Muscle layer of colon (tissue), 2 donors: Measurements from ENCODE around the gene GADD45B.
A peak's percentile ranks its signal among the peaks of the same experiment; 100 is the strongest.

ENCODE experiments used
- H3K27ac ChIP-seq: one replicate; pipeline ENCODE4 v1.7.0; 2013; ENCODE audit warnings: low read depth, mild to moderate bottlenecking, low read length, moderate library complexity
- H3K27me3 ChIP-seq, 2 donors: one replicate each; pipeline ENCODE4 v1.7.0; 2013; ENCODE audit warnings: low read length in 2 of 2, mild to moderate bottlenecking in 2 of 2; ENCODE audit not compliant: insufficient read depth in 2 of 2, control insufficient read depth in 1 of 2
- H3K36me3 ChIP-seq: one replicate; pipeline ENCODE4 v1.7.0; 2013; ENCODE audit warnings: mild to moderate bottlenecking, low read length; ENCODE audit not compliant: insufficient read depth
- H3K4me1 ChIP-seq: one replicate; pipeline ENCODE4 v1.7.0; 2013; ENCODE audit warnings: mild to moderate bottlenecking, low read length; ENCODE audit not compliant: insufficient read depth
- H3K4me3 ChIP-seq, 2 donors: one replicate each; pipeline ENCODE4 v1.7.0; 2013; ENCODE audit warnings: low read length in 2 of 2, low read depth in 1 of 2, mild to moderate bottlenecking in 1 of 2, moderate library complexity in 1 of 2
- H3K9ac ChIP-seq: one replicate; pipeline ENCODE4 v1.7.0; 2013; ENCODE audit warnings: low read length
- H3K9me3 ChIP-seq: one replicate; pipeline ENCODE4 v1.7.0; 2013; ENCODE audit warnings: mild to moderate bottlenecking, low read length
- donor health status: abdominal sarcoma.
- donor health status: Adenocarcinoma of cecum.

Gene GADD45B

GRCh38 chr19:2475702-2476450, at the start of gene GADD45B:
Gene GADD45B (plus strand): TSS chr19:2476127. CDS start chr19:2476359, 232 bp downstream.
- Histone ChIP-seq H3K27me3 (no peaks in the 10 kb centered on the region), H3K4me3 (peak within 1 kb of the TSS; percentile 99), H3K27ac (peak within 1 kb of the TSS; percentile 99), H3K9me3 (no peaks in the 10 kb centered on the region), H3K9ac (peak within 1 kb of the TSS; percentile 87), H3K4me1 (peaks cover 16% of the 10 kb centered on the region), H3K36me3 (no peaks in the 10 kb centered on the region)

DNA sequence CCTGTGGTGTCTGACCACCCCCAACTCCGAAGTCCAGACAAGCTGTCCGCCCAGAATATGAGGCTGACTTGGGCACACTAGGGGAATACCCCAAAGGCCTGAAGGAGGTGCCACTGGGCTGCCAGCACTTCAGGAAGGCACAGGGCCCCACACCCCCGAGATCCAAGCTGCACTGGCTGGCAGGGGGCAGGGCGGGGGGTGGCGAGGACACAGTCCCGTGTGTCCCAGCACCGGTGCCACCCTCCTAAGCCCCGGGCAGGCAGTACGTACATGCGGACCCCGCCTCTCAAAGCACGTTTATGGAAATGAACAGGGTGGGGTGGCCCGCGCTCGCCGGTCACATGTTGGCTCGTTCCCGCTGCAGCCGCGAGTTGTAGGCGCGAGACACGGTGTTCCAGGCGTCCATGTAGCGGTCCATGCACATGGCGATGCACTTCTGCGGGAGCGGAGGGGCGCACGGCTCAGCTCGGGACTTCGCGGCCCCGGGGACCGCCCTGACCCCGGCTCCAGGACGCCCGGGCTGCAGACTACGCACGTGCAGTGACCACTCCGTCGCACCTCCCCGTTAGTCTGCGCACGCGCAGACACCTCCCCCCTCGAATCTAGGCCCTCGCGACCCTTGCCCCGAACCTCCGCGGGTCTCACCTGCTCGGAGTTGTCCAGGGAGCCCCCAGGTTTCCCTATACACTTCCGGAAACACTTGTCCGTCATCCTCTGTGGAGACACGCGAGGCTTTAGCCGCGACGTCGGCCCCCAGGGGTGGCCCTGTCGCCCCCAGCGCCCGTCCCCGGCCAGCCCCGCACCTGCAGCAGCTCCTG, 49.1 kb upstream of the GADD45B start:
- Histone ChIP-seq H3K4me1 (peaks cover 29% of the 10 kb centered on the region), H3K9ac (no peak overlapping the region), H3K27me3 (no peaks in the 10 kb centered on the region), H3K27ac (peak overlapping the region; percentile 91), H3K9me3 (no peaks in the 10 kb centered on the region), H3K4me3 (peak overlapping the region; percentile 78 to 88), H3K36me3 (peaks cover 8% of the 10 kb centered on the region)

- H3K4me3 ChIP-seq, result peak within 1 kb of the TSS; percentile 78 to 88
- peak within 1 kb of the TSS; percentile 7 for H3K9ac ChIP-seq
- no peaks in the 10 kb centered on the region for H3K27me3 ChIP-seq
- H3K27ac ChIP-seq, result peak within 1 kb of the TSS; percentile 91
- H3K9me3 ChIP-seq, result no peaks in the 10 kb centered on the region
- H3K4me1 ChIP-seq, result peaks cover 29% of the 10 kb centered on the region
- peaks cover 8% of the 10 kb centered on the region for H3K36me3 ChIP-seq
These were observed 48.3 kb upstream of the GADD45B start, which contains the start of gene TIMM13 for GRCh38 chr19:2427429-2428320. Gene TIMM13 (minus strand): TSS chr19:2427586. CDS start chr19:2427533, 53 bp downstream.

GRCh38 chr19:2428321-2428690, 47.6 kb upstream of the GADD45B start:
- H3K4me1 ChIP-seq, result peaks cover 29% of the 10 kb centered on the region
- no peaks in the 10 kb centered on the region for H3K27me3 ChIP-seq
- peak overlapping the region; percentile 7 to 88 for H3K4me3 ChIP-seq
- peaks cover 8% of the 10 kb centered on the region for H3K36me3 ChIP-seq
- H3K9me3 ChIP-seq, result no peaks in the 10 kb centered on the region
- peak overlapping the region; percentile 7 for H3K9ac ChIP-seq
- peak overlapping the region; percentile 91 for H3K27ac ChIP-seq

DNA sequence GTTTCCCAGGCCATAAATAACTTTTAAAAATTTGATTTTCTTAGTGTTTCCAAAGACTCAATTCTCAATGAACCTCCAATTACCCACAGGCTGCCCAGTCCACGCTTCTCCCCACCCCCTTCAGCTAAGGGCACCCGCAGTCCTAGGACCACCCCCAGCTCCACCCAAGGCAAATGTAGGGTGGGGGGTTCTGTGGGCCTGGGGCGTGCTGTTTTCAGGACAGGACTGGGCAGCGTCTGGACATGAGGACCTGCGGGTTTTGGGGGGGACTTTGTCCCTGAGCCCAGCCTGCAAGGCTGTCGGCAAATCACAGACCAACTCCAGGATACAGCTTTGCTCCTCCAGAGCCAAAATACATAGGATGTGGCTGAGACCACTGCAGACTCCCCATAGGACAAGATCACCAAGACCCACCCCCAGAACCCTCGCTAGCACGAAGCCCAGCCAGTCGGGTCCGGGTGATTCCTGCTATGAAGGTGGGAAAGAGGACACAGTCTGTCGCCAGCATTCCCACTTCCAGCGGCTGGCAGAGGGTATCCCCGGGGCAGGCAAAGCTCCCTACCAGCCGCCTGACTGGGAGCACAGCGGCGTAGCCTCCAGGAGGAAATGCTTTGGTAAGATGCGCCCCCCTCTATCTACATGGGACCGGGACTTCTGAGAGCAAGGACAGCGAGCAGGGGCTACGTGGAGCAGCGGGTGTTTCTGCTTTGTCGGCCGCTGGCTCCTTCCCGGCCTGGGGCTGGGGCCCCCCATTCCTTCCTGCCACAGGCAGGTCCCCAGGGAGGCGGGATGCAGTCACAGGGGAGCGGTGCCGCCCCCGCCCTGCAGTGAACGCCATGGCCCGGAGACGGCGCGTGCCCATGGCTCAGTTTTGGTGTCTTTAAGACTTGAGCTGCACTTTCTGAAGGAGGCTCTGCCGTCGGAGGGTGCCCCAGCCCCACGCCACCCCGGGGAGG, 46.9 kb upstream of the GADD45B start:
- no peak overlapping the region for H3K9ac ChIP-seq
- H3K9me3 ChIP-seq, result no peaks in the 10 kb centered on the region
- H3K27me3 ChIP-seq, result no peaks in the 10 kb centered on the region
- peak overlapping the region in 1 of 2 donors; percentile 88 for H3K4me3 ChIP-seq
- H3K4me1 ChIP-seq, result peaks cover 29% of the 10 kb centered on the region
- peak overlapping the region; percentile 91 for H3K27ac ChIP-seq
- peaks cover 8% of the 10 kb centered on the region for H3K36me3 ChIP-seq

DNA sequence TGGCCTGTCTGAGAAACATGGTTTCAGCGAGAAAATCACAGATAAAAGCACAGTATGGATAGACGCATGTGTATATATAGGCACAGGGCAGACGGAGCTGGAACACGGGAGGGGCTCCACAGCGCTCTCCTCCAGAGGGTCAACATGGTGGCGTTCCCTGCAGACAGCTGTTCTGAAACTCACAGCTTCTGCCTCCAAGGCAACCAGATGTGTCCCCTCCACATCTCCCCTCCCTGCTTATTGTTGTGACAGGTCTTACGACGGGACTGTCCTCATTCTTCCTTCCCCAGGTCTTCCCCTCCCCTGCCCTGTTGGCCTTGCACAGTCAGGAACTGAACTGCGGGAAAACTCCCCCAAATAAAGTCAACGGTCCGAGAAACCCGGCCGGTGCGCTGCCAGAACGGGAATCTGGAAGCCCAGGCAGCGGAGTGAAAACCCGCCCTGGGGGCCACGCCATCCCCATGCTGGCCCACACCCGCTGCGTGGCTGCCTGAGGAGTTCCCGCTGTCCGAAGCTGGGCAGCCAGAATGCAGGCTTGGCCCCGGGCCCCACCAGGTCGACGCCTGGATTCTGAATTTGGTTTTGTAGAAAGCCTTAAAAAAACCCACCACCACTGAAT, 45.9 kb upstream of the GADD45B start:
- no peak overlapping the region for H3K4me3 ChIP-seq
- H3K27me3 ChIP-seq, result no peaks in the 10 kb centered on the region
- peaks cover 29% of the 10 kb centered on the region for H3K4me1 ChIP-seq
- peaks cover 8% of the 10 kb centered on the region for H3K36me3 ChIP-seq
- H3K9ac ChIP-seq, result no peak overlapping the region
- H3K9me3 ChIP-seq, result no peaks in the 10 kb centered on the region
- no peak overlapping the region for H3K27ac ChIP-seq

DNA sequence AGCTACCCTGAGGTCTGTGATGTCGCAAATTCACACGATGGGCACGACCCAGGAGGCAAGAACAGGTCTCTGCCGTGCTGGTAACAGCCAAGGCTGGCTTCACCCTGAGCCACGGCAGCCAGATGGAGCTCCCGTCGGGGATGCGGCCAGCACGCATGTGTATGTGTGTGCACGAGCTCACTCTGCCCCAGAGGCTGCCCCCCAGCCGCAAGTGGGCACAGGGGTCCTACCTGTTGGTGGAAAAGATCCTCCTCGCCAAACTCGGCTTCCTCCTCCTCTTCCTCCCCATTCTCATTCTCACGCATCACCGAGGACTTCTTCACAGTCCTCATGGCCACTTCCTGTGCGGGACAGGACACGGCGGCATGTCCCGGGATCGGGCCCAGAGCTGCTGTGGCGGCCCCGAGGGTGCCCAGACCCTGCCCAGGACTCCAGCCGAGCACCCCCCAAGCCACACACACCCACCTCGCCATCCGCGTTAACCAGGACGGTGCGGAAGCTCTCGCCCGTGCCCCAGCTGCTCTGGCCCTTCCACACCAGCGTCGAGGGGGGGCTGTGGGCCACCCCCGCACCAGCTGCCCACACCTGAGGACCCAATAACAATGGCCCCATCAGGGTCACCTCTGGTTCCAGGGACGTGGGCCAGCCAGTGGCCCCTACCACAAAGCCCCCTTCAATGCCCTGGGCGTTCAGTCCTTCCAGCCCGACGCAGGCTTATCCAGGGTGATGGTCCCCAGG, 44.4 kb upstream of the GADD45B start:
- Histone ChIP-seq H3K27ac (no peak overlapping the region), H3K27me3 (no peaks in the 10 kb centered on the region), H3K9ac (no peak overlapping the region), H3K4me1 (peaks cover 19% of the 10 kb centered on the region), H3K4me3 (no peak overlapping the region), H3K36me3 (peaks cover 8% of the 10 kb centered on the region), H3K9me3 (no peaks in the 10 kb centered on the region)

DNA sequence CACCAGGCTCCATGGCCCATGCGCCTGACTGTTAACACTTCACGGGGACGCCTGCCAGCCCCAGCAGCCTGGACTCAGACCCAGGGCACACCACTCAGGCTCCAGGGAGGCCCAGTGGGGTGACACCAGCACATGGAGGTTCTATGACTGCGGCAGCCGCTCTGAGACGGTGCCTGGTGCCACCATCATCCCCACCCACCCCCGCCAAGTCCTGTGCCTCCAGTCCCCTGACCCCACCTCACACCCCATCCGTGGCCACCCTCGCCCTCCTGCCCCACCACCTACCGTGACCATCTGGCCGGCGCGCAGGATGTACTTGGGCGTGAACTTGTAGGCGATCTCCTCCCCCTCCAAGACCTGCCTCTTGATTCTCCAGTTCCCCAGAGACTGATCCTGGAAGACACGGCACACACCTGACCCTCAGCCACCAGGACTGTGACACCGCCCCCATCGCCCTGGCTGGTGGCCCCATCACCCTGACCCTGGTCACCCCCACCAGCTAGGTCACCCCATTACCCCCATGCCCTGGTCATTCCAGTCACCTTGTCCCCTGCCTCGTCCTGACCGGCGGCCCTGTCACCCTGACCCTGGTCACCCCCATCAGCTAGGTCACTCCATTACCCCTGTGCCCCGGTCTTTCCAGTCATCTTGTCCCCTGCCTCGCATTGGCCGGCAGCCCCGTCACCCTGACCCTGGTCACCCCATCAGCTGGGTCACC, 43.6 kb upstream of the GADD45B start:
- H3K9me3 ChIP-seq, result no peaks in the 10 kb centered on the region
- no peaks in the 10 kb centered on the region for H3K27me3 ChIP-seq
- no peak overlapping the region for H3K27ac ChIP-seq
- H3K4me3 ChIP-seq, result no peak overlapping the region
- H3K4me1 ChIP-seq, result peaks cover 12% of the 10 kb centered on the region
- H3K9ac ChIP-seq, result no peak overlapping the region
- peaks cover 8% of the 10 kb centered on the region for H3K36me3 ChIP-seq

DNA sequence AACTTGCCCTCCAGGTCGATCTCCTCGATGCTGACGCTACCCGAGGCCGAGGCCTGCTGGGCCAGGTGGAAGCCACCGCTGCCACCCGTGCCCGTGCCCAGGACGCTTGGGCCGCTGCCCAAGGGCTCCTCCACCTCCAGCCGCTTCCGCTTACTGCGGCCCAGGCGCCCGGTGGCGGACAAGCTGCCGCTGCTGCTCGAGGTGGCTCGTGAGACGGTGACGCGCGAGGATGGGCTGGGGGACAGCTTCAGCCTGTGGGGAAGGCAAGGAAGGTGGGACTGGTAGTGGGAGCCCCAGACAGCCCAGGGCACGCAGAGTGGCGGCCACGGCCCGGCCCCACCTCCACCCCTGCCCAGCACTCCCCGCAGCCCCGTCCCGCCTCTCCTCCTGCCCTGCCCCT, 42.1 kb upstream of the GADD45B start:
- Histone ChIP-seq H3K36me3 (peaks cover 16% of the 10 kb centered on the region), H3K27ac (no peak overlapping the region), H3K9me3 (no peaks in the 10 kb centered on the region), H3K4me1 (peaks cover 4% of the 10 kb centered on the region), H3K27me3 (no peaks in the 10 kb centered on the region), H3K9ac (no peak overlapping the region), H3K4me3 (no peak overlapping the region)
